AG10803 (cell line): ENCODE results near the gene BICDL1.

Source experiments
- DNase-seq: peaks from one replicate; pipeline ENCODE4 v3.0.0; 2010; ENCODE audit warnings: low read depth
- H3K4me3 ChIP-seq: 2 replicates; pipeline ENCODE4 v1.5.1; 2011; ENCODE audit warnings: mild to moderate bottlenecking, low read length, control low read depth
- CTCF ChIP-seq: conservative IDR thresholded peaks from 2 replicates; pipeline ENCODE4 v1.5.1; 2011; ENCODE audit warnings: mild to moderate bottlenecking, low read length, control low read depth, inconsistent platforms

The BICDL1 gene

GRCh38 chr12:120071493-120072020 lies 82.5 kb downstream of the BICDL1 start:
- no peak for TF ChIP-seq CTCF
- no peak overlapping the region for H3K4me3 ChIP-seq
- DNase-seq: no peak

GRCh38 chr12:120072472-120073249 lies 83.6 kb downstream of the BICDL1 start:
- no peak for TF ChIP-seq CTCF
- H3K4me3 ChIP-seq: no peak overlapping the region
- DNase-seq: no peak

GRCh38 chr12:120075034-120075616 lies 86.1 kb downstream of the BICDL1 start:
- no peak overlapping the region for H3K4me3 ChIP-seq
- DNase-seq: no peak
- TF ChIP-seq CTCF: no peak

GRCh38 chr12:120076651-120077050 lies 87.6 kb downstream of the BICDL1 start:
- no peak for DNase-seq
- H3K4me3 ChIP-seq: no peak overlapping the region
- TF ChIP-seq CTCF: no peak

GRCh38 chr12:120077260-120077659 lies 88.2 kb downstream of the BICDL1 start:
- no peak overlapping the region for H3K4me3 ChIP-seq
- TF ChIP-seq CTCF: no peak
- no peak for DNase-seq

- H3K4me3 ChIP-seq: no peak overlapping the region
- DNase-seq: no peak
- no peak for TF ChIP-seq CTCF
Measured at GRCh38 chr12:120078868-120079267, 89.8 kb downstream of the BICDL1 start.
